ENCODE data around the gene MTHFD1L.

GRCh38 chr6:151113641-151114040 is 248.1 kb downstream of the MTHFD1L start:
- TF ChIP-seq CTCF (conservative IDR thresholded peaks at IDR 0.05 in 1 of 2, IDR thresholded peaks at IDR 0.05 in 1 of 2; ENCODE audit: extremely low read depth in 1 of 2, insufficient read depth in 1 of 2, low read depth in 1 of 2, low read length in 2 of 2) (no peak), EZH2 (IDR thresholded peaks at IDR 0.05; ENCODE audit: borderline replicate concordance, low read length) (no peak)

Data from mammary epithelial cell (primary cell).